ENCODE measurements around the gene ESYT2. TPM values are rescaled to one million over a fixed set of nuclear protein-coding genes. Genes with fewer than 3 reads are reported as not detected.

Gene ESYT2
- polyA plus RNA-seq, 3 donors, result 14.0 to 24.1 (median 22.0) TPM

DNA sequence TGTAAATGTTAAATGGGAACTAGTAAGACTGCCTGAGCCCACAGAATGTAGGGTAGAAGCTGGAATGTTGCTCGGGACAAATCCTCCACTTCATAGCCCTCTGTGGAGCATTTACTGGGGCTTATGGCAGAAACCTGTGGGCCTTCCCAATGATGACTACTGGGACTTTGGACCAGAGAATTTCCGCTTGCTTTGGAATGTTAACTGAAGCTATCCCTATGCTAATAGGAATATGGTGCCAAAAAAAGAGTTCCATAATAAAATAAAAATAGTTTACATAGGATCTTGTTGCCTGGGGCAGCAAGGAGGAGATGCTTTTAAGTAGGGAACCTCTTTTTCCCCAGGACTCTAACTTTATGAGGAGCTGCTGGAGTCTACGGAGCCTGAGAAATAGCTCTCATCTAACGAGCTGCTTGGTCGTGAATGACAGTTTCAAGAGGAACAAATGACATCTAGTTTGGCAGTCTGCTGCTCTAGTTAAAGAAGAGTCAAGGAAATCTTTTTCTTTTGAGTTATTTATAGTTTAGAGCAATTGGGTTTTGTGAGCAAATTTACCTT, 21.3 kb upstream of the ESYT2 start:
- Mint-ChIP-seq H3K4me3 (no peak overlapping the region), H3K27me3 (ENCODE audit: low read depth in 3 of 3) (peaks cover 0 to 7% (median 3%) of the 10 kb centered on the region in 3 donors), H3K27ac (no peak overlapping the region), H3K4me1 (peaks cover 2% of the 10 kb centered on the region), H3K9me3 (peaks cover 3 to 12% (median 5%) of the 10 kb centered on the region in 7 donors), H3K36me3 (no peaks in the 10 kb centered on the region)
- Histone ChIP-seq H3K27ac (ENCODE audit: low read depth in 1 of 2, low read length in 2 of 2) (no peak overlapping the region), H2AFZ (ENCODE audit: insufficient read depth, low read depth, low read length, poor library complexity, severe bottlenecking) (no peak overlapping the region), H3K4me3 (replicated peaks in 1 of 3; ENCODE audit: low read depth in 2 of 3, low read length in 3 of 3) (no peak overlapping the region), H3K4me2 (replicated peaks; ENCODE audit: extremely low read depth, low read length, poor library complexity, severe bottlenecking) (no peak overlapping the region), H4K20me1 (ENCODE audit: insufficient read depth, low read length) (no peaks in the 10 kb centered on the region), H3K9me3 (replicated peaks in 1 of 2; ENCODE audit: control insufficient read depth in 1 of 2, insufficient read depth in 1 of 2, low read length in 2 of 2) (peaks cover 0 to 11% of the 10 kb centered on the region in 2 donors), H3K79me2 (ENCODE audit: insufficient read depth, low read length) (no peaks in the 10 kb centered on the region), H3K9ac (ENCODE audit: insufficient read depth, low read length, poor library complexity, severe bottlenecking) (no peak overlapping the region), H3K36me3 (replicated peaks in 1 of 2; ENCODE audit: control insufficient read depth in 1 of 2, insufficient read depth in 2 of 2, low read length in 2 of 2) (no peaks in the 10 kb centered on the region), H3K27me3 (ENCODE audit: control insufficient read depth in 2 of 2, insufficient read depth in 2 of 2, low read length in 2 of 2) (no peaks in the 10 kb centered on the region), H3K4me1 (ENCODE audit: control insufficient read depth in 1 of 2, insufficient read depth in 2 of 2, low read length in 2 of 2) (peaks cover 0 to under 1% of the 10 kb centered on the region in 2 donors)
- intact Hi-C loops (cut with micrococcal nuclease), result loop anchor here (10.0 kb wide), 3 partner anchors 46 to 156 kb away; partner anchors contain the start of gene NCAPG2 (in 1 of the 2)
- DNase-seq, result no peak
- 65% methylated on average over 2 of the region's 5 CpGs for WGBS (ENCODE audit: insufficient coverage)
- TF ChIP-seq, protein P1, sequence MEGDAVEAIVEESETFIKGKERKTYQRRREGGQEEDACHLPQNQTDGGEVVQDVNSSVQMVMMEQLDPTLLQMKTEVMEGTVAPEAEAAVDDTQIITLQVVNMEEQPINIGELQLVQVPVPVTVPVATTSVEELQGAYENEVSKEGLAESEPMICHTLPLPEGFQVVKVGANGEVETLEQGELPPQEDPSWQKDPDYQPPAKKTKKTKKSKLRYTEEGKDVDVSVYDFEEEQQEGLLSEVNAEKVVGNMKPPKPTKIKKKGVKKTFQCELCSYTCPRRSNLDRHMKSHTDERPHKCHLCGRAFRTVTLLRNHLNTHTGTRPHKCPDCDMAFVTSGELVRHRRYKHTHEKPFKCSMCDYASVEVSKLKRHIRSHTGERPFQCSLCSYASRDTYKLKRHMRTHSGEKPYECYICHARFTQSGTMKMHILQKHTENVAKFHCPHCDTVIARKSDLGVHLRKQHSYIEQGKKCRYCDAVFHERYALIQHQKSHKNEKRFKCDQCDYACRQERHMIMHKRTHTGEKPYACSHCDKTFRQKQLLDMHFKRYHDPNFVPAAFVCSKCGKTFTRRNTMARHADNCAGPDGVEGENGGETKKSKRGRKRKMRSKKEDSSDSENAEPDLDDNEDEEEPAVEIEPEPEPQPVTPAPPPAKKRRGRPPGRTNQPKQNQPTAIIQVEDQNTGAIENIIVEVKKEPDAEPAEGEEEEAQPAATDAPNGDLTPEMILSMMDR (IDR thresholded peaks at IDR 0.05), result no peak

DNA sequence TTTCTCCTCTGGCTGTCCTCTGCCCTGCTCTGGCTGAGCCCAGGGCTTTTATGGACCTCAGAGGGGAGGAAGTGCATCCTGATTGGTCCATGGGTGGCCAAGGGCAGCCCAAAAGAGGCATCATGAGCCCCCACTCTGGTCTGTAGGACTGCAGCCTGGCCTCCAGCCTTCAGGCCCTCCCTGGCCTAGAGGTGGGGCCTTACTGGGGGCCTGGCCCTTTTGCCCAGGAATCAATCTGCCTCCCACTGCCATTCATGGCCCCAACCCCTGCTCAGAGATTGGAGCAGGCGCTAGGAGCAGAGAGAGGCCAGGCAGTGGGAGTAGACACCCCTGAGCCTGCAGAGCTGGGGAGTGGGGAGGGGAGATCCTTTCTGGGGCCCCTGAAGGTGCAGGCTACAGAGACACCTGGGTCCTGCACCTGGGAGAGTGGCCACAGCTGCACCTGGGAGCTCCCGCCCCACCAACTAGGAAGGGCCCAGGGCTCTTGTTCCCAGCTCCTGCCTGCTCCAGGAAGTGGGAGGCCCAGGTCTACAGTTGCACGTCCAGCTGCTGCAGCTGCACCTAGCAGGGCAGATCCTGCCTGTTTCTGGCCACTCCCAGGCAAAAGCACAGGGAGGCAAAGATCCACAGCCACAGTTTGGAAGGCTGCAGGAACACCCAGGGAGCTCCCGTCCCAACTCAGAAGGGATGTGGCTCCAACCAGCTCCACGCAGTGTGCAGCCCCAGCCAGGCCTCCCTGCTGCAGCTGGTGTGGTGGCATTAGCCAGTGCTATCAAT, 20.6 kb upstream of the ESYT2 start:
- no peak overlapping the region for H3K27ac Mint-ChIP-seq
- Histone ChIP-seq H3K27me3 (ENCODE audit: control insufficient read depth in 2 of 2, insufficient read depth in 2 of 2, low read length in 2 of 2) (no peaks in the 10 kb centered on the region), H3K36me3 (replicated peaks in 1 of 2; ENCODE audit: control insufficient read depth in 1 of 2, insufficient read depth in 2 of 2, low read length in 2 of 2) (no peaks in the 10 kb centered on the region), H3K4me1 (ENCODE audit: control insufficient read depth in 1 of 2, insufficient read depth in 2 of 2, low read length in 2 of 2) (no peaks in the 10 kb centered on the region), H3K4me2 (replicated peaks; ENCODE audit: extremely low read depth, low read length, poor library complexity, severe bottlenecking) (no peak overlapping the region), H3K27ac (ENCODE audit: low read depth in 1 of 2, low read length in 2 of 2) (no peak overlapping the region), H3K9me3 (replicated peaks in 1 of 2; ENCODE audit: control insufficient read depth in 1 of 2, insufficient read depth in 1 of 2, low read length in 2 of 2) (peaks cover 0 to 11% of the 10 kb centered on the region in 2 donors), H2AFZ (ENCODE audit: insufficient read depth, low read depth, low read length, poor library complexity, severe bottlenecking) (no peak overlapping the region), H4K20me1 (ENCODE audit: insufficient read depth, low read length) (no peaks in the 10 kb centered on the region), H3K4me3 (replicated peaks in 1 of 3; ENCODE audit: low read depth in 2 of 3, low read length in 3 of 3) (no peak overlapping the region), H3K9ac (ENCODE audit: insufficient read depth, low read length, poor library complexity, severe bottlenecking) (no peak overlapping the region), H3K79me2 (ENCODE audit: insufficient read depth, low read length) (no peaks in the 10 kb centered on the region)
- H3K36me3 Mint-ChIP-seq, result no peaks in the 10 kb centered on the region
- peaks cover 3 to 12% (median 5%) of the 10 kb centered on the region in 7 donors for H3K9me3 Mint-ChIP-seq
- H3K4me3 Mint-ChIP-seq, result no peak overlapping the region
- 48% methylated on average over 4 of the region's 5 CpGs for WGBS (ENCODE audit: insufficient coverage)
- H3K4me1 Mint-ChIP-seq, result peaks cover 2% of the 10 kb centered on the region
- TF ChIP-seq, protein P1 (IDR thresholded peaks at IDR 0.05), result no peak
- peaks cover 0 to 7% (median 3%) of the 10 kb centered on the region in 3 donors for H3K27me3 Mint-ChIP-seq (ENCODE audit: low read depth in 3 of 3)
- intact Hi-C loops (cut with micrococcal nuclease), result loop anchor here (10.0 kb wide), 3 partner anchors 45 to 155 kb away; partner anchors contain the start of gene NCAPG2 (in 1 of the 2)
- no peak for DNase-seq

Data from CD14-positive monocyte (primary cell).